NCI-H446 (cell line): Measurements from ENCODE around the gene RNU7-1.

Experiments used
- DNase-seq, 2 experiments: peaks; one replicate each; lab custom pipeline; 2025; lab: John Stamatoyannopoulos, UW

The RNU7-1 gene

GRCh38 chr12:6965026-6965661 is 21.5 kb downstream of the RNU7-1 start:
- DNase-seq: peak in 1 of 2 experiments; percentile 83

- DNase-seq: no peak
These were observed 22.1 kb downstream of the RNU7-1 start for GRCh38 chr12:6965714-6966113.

GRCh38 chr12:6966351-6966750 is 22.7 kb downstream of the RNU7-1 start:
- no peak for DNase-seq

GRCh38 chr12:6967651-6968100 is 24.1 kb downstream of the RNU7-1 start:
- DNase-seq: no peak

- no peak for DNase-seq
These were observed 24.8 kb downstream of the RNU7-1 start for GRCh38 chr12:6968426-6968825.

GRCh38 chr12:6970096-6970527 is 26.5 kb downstream of the RNU7-1 start:
- no peak for DNase-seq

- no peak for DNase-seq
These were observed 30.6 kb downstream of the RNU7-1 start for GRCh38 chr12:6974180-6974579.

- DNase-seq: no peak
These were observed 31.8 kb downstream of the RNU7-1 start for GRCh38 chr12:6975297-6976032.

GRCh38 chr12:6977653-6978052 is 34.0 kb downstream of the RNU7-1 start:
- no peak for DNase-seq

GRCh38 chr12:6978188-6978587 is 34.6 kb downstream of the RNU7-1 start:
- no peak for DNase-seq

- no peak for DNase-seq
These were observed 35.0 kb downstream of the RNU7-1 start for GRCh38 chr12:6978611-6979011.

GRCh38 chr12:6979021-6979420 is 35.4 kb downstream of the RNU7-1 start:
- no peak for DNase-seq

- no peak for DNase-seq
These were observed 35.8 kb downstream of the RNU7-1 start for GRCh38 chr12:6979453-6979852.

GRCh38 chr12:6980075-6980474 is 36.5 kb downstream of the RNU7-1 start:
- no peak for DNase-seq

- DNase-seq: no peak
These were observed 37.1 kb downstream of the RNU7-1 start for GRCh38 chr12:6980740-6981139.

GRCh38 chr12:6981152-6982052 is 37.8 kb downstream of the RNU7-1 start:
- no peak for DNase-seq

- DNase-seq: no peak
These were observed 38.9 kb downstream of the RNU7-1 start for GRCh38 chr12:6982532-6982931.

- DNase-seq: no peak
These were observed 44.4 kb downstream of the RNU7-1 start for GRCh38 chr12:6987956-6988553.
